ENCODE measurements around the gene SMIM23.

The SMIM23 gene

GRCh38 chr5:171813813-171814490 lies 28.3 kb downstream of the SMIM23 start:
- DNase-seq (ENCODE audit: low read depth, low spot score) = no peak

GRCh38 chr5:171816666-171817065 lies 31.0 kb downstream of the SMIM23 start:
- DNase-seq (ENCODE audit: low read depth, low spot score) = no peak

DNA sequence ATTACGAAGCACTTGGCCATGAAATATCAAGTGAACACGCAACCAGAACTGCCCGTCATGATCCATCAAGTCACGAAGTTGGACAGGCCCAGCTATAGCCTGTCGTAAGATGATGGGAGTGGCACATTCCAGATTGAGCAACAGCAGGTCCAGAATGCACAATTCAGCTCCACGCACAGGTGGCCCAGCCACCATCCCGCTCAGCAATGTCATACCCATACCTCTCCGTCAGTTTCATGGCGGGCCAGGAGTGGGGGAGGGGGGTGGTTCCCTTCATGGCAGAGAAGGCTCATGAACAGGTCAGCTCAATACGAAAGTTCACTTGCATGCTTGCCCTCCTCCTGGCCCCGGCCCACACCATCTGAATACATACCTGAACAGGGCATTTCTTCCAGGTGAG lies 34.9 kb downstream of the SMIM23 start:
- DNase-seq (ENCODE audit: low read depth, low spot score) = no peak

DNA sequence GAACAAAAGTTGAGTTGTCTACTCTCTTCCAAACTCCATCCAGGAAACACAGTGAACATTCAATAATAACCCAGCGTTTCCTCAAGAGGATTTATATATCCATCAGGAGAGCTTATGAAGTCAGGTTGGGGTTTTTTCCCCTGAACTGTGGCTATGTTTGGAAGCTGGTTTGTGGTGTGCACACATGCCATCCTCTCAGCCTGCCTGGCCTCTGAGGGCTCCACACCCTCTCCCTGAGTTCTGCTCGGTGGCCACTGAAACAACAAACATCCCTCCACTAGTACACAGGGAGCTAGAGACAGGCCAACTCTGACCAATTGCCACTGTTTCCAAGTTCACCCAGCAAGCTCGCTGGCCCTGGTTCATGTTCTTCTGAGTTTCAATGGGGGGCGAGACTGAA lies 35.7 kb downstream of the SMIM23 start:
- peak; percentile 53 for DNase-seq (ENCODE audit: low read depth, low spot score)

GRCh38 chr5:171823269-171823668 lies 37.7 kb downstream of the SMIM23 start:
- no peak for DNase-seq (ENCODE audit: low read depth, low spot score)

DNA sequence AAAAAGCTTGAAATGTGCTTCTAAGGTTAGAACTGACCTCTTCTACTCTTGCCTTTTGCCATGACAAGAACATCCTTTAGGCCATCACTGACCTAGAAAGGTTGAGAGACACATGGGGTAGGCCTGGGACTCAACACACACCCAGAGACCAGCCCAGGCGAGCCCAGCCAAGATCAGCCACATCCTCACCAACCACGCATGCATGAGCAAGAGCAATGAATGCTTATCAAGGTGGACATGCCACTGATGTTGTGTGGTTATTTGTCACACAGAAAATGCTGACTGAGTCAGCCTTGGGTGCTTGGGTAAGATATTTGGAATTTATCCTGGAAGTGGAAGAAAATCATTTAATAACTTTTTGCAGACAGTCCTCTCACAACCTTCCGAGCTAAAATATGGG lies 39.4 kb downstream of the SMIM23 start:
- DNase-seq (ENCODE audit: low read depth, low spot score) = peak; percentile 84

DNA sequence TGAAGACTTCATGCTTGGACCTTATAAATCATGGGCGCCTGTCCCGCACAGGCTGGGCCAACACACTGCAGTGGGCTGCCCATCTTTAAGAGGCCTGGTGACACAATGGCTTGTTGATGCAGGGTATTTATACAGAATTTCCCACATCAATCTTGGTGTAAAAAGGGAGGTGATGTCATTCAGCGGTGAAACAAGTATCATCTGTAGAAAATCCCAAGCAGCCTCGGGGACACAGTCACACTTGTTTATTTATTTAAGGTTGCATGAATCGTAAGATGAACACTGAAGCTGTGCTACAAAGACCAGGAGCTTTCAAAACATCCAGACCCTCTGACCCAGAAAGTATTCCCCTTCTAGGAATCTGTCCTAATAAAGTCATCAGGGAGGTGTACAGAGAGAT lies 40.5 kb downstream of the SMIM23 start:
- DNase-seq (ENCODE audit: low read depth, low spot score) = peak; percentile 63

GRCh38 chr5:171827162-171827561 lies 41.5 kb downstream of the SMIM23 start:
- no peak for DNase-seq (ENCODE audit: low read depth, low spot score)

GRCh38 chr5:171830686-171831085 lies 45.1 kb downstream of the SMIM23 start:
- DNase-seq (ENCODE audit: low read depth, low spot score) = no peak

DNA sequence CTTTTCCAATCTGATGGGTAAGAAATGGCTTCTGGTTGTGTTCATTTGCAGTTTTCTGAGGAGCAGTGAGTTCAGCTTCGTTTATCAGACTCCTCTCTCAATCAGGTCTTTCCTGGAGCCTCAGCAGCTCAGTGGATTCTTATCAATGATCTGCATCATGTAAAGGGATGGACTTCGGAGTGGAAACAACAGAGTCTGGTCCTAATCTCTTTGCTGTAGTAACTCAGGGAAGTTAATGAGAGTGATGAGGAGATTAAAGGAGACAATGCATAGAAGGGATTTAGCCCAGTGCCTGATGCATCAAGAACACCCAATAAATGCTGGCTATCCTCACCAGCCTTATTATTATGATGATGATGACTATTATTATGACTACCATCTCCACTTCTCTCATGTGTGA lies 47.2 kb downstream of the SMIM23 start:
- no peak for DNase-seq (ENCODE audit: low read depth, low spot score)

- DNase-seq (ENCODE audit: low read depth, low spot score) = no peak
Measured at GRCh38 chr5:171834461-171834860, 48.8 kb downstream of the SMIM23 start.

GRCh38 chr5:171835066-171835465 lies 49.4 kb downstream of the SMIM23 start:
- DNase-seq (ENCODE audit: low read depth, low spot score) = no peak

- DNase-seq (ENCODE audit: low read depth, low spot score) = no peak
Measured at GRCh38 chr5:171837522-171837921, 51.9 kb downstream of the SMIM23 start.

DNA sequence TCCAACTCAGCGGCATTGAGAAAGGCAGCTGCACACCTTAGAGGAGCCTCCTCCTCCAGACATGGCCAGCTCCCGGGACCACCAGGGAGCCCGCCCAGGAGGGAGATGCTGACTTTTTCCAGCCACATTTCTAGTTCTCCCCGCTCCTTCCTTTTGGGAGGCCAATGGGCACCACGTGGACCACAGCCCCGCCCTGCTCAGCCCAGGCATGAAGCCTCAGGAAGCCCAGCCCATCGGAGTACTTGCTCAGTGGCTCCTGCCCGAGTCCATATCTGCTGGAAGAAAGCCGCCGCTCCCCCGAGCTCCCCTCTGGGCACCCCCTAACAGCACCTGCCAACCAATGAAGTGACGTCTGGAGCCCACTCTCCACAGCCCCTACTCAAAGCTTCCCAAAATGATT lies 52.4 kb downstream of the SMIM23 start:
- DNase-seq (ENCODE audit: low read depth, low spot score) = no peak

DNA sequence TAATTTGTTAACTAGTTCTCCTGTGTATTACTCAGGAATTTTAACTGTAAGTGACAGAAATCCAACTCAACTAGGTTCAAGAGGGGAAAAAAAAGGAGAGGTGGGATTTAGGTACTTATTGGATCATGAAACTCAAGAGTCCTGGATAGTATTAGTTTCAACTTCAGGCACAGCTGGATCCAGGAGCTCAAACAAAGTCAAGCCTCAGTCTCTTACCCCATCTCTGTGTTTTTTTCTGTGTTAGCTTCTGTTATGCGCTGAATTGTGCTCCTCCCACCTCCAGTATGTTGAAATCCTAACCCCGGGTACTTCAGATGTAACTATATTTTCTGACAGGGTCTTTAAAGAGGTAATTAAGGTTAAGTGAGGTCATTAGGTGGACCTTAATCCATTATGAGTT lies 53.5 kb downstream of the SMIM23 start:
- no peak for DNase-seq (ENCODE audit: low read depth, low spot score)

DNA sequence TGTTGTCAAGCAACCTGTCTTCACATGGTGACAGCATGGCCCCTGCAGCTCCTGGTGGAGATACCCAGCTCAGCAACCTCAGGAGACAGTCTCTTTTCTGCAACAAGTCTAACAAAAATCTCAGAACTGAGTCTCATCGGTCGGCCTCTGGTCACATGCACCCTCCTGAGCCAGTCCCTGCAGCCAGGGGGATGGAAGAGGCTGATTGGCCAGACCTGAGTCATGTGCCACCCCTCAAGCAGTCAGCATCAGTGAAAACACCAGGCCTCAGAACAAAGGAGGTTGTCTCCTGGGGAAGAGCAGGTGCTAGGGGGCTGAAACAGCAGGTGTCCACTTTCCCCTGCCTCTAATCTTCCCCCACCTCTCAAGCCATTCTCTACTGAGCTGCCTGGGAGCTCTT lies 54.4 kb downstream of the SMIM23 start:
- DNase-seq (ENCODE audit: low read depth, low spot score) = no peak
